Smooth muscle cell of bladder (primary cell): ENCODE data around the gene LRFN4. TPM values are rescaled to one million over a fixed set of nuclear protein-coding genes. Genes with fewer than 3 reads are reported as not detected.

Experiments
- total RNA-seq: library from RNA; depleted of rRNA; stranded (reverse); fragments of >200 nt; gene quantifications from 2 replicates; pipeline ENCODE4 v1.2.3, GENCODE V29; 2014

LRFN4 gene
- total RNA-seq = 6.5 and 10.7 TPM in 2 replicates

DNA sequence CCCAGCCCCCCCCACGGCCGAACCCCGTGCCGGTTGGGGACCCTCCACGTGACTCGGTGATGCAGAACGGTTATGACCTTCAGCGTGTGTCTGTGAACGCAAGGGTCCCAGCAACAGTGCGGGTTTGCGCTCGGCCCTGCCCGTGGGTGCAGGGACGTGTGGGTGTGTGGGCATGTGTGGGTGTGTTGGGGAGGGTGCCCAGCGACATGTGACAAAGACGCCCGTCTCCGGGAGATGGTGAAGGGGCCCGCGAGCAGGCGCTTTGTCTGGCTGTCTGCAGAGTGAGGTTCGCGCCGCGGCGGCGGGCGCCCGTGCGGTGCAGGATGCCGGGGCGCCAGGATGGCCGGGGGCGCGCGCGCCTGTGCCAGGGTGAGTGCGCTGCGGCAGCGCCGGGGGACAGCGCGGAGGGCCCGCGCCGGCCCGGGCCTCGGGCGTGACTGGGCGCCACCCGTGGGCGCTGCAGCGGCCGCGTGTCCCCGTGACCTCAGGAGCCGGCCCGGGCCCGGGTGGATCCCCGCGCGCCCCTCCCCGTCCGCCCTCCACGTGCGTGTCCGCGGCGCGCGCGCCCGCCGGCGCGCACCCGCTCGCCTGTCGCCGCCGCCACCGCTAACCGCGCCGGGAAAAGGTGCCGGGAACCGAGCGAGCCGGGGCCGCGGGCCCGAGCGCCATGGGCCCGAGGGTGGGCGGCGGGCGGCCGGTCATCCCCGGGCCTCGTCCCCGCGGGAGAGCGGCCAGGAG, at the start of gene LRFN4:
TSS of gene LRFN4 (plus strand) at position 569 of the 738 bp plus-strand sequence. CDS start 681 bp downstream, outside the sequence.

DNA sequence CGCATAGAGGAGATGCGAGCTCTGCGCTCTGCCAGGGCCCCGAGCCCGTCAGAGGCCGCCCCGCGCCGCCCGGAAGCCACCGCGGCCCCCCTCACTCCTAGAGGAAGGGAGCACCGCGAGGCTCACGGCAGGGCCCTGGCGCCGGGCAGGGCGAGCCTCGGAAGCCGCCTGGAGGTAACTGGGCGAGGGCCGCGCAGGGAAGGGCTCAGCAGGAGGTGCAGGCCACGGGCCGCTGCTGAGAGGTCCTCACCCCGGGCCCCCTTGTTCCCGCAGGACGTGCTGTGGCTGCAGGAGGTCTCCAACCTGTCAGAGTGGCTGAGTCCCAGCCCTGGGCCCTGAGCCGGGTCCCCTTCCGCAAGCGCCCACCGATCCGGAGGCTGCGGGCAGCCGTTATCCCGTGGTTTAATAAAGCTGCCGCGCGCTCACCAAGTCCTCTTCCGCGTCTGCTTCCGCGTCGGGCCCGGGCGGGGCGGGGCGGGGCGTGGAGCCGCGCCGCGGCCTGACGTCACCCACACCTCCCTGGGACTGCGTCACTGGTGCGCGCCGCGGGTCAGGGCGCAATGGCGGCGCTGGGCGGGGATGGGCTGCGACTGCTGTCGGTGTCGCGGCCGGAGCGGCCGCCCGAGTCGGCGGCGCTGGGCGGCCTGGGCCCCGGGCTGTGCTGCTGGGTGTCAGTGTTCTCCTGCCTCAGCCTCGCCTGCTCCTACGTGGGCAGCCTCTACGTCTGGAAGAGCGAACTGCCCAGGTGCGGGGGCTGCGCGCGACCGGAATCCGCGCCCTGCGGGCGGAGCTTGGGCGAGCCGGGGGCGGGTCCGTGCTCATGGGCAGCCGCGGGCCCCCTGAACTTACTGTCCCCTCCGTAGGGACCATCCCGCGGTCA, 13.7 kb upstream of the LRFN4 start, which contains the start of gene RCE1:
TSS of gene RCE1 (plus strand) at position 546 of the 880 bp plus-strand sequence. CDS start at position 561, 15 bp downstream.

Other genes with a start within 250 kb of the LRFN4 start
- 16.2 and 20.1 TPM in 2 replicates for gene RBM14, start 240.4 kb upstream of the LRFN4 start, total RNA-seq
- gene RBM4, start 218.4 kb upstream of the LRFN4 start, total RNA-seq = 100 and 119 TPM in 2 replicates
- gene RBM4B, start 179.2 kb upstream of the LRFN4 start, total RNA-seq = 22.6 and 28.7 TPM in 2 replicates
- 0.43 and 1.1 TPM in 2 replicates for gene SPTBN2, start 127.8 kb upstream of the LRFN4 start, total RNA-seq
- 9.5 and 13.2 TPM in 2 replicates for gene RCE1, start 13.6 kb upstream of the LRFN4 start, total RNA-seq
- gene PC, start 101.3 kb downstream of the LRFN4 start, total RNA-seq = 33.3 and 36.0 TPM in 2 replicates
- 0.28 TPM in 2 replicates for gene C11orf86, start 118.2 kb downstream of the LRFN4 start, total RNA-seq
- 0.14 and 0.55 TPM in 2 replicates for gene SYT12, start 166.1 kb downstream of the LRFN4 start, total RNA-seq
- 13.4 and 17.4 TPM in 2 replicates for gene RHOD, start 199.8 kb downstream of the LRFN4 start, total RNA-seq